Fibroblast of mammary gland (primary cell): Measurements from ENCODE around the gene EDA.

Source experiments
- DNase-seq: peaks from one replicate; pipeline ENCODE4 v3.0.0-alpha.2; 2010; ENCODE audit warnings: low read depth
- H3K4me3 ChIP-seq: 2 replicates; pipeline ENCODE4 v1.5.1; 2011; ENCODE audit warnings: low read depth, mild to moderate bottlenecking, low read length, moderate library complexity; ENCODE audit not compliant: control insufficient read depth
- CTCF ChIP-seq: conservative IDR thresholded peaks from 2 replicates; pipeline ENCODE4 v1.5.1; 2011; ENCODE audit warnings: low read depth, low read length, inconsistent platforms; ENCODE audit not compliant: control insufficient read depth, insufficient read depth

Gene EDA

DNA sequence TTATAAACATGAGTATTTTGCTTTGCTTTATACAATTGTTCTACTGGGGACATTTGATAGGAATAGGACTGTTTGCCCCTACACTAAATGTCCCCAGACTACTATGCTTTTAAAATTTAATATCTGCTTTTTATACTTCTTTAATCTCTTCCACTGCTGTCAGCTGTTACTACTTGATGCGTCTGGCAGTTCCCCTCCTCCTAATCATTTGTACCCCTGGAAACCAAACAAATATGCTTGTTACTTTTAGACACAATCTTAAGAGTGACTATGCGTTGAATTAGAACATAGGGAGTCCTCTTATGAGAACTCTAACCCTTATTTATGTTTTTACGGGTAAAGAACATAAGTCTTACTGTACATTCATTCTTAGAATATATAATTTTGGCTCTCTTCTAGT lies 145.7 kb downstream of the EDA start:
- TF ChIP-seq CTCF = no peak
- no peak for DNase-seq

GRCh38 chrX:69762340-69762739 lies 146.4 kb downstream of the EDA start:
- DNase-seq = no peak
- H3K4me3 ChIP-seq = no peak overlapping the region
- TF ChIP-seq CTCF = no peak

More for the DNA sequence above, 145.7 kb downstream of the EDA start:
- H3K4me3 ChIP-seq = no peak overlapping the region

DNA sequence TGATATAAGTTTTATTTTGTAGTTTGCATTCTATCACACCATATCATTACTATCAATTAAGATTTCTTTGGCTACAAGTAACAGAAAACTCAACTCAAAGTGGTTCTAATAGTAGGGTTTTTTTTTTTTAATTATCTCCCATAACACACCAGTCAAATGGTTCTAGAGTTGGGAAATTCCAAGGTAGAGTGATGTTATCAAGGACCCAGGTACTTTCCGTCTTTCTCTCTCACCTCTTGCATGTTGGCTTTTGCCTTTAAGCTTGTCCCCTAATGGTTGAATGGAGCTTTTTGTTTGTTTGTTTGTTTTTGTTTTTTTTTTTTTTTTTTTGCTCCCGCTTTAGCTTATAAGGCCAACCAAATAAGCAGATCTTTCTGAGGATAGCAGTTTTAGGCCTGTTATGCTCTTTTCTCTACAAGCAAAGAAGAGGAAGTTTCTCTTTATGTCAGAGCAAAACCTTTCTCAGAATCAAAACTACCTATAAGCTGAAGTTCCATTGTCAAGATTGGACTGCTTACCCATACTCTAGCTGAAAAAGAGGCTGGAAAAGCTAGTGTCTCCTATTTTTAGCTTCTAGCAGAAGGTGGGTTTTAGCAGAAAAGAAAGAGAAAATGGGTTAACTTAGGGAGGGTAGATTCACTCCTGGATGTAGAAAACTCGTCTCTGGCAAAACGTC lies 177.5 kb downstream of the EDA start:
- no peak for DNase-seq
- no peak overlapping the region for H3K4me3 ChIP-seq
- TF ChIP-seq CTCF = no peak

- DNase-seq = no peak
- no peak for TF ChIP-seq CTCF
- no peak overlapping the region for H3K4me3 ChIP-seq
Observed at GRCh38 chrX:69795702-69796101, 179.8 kb downstream of the EDA start.

DNA sequence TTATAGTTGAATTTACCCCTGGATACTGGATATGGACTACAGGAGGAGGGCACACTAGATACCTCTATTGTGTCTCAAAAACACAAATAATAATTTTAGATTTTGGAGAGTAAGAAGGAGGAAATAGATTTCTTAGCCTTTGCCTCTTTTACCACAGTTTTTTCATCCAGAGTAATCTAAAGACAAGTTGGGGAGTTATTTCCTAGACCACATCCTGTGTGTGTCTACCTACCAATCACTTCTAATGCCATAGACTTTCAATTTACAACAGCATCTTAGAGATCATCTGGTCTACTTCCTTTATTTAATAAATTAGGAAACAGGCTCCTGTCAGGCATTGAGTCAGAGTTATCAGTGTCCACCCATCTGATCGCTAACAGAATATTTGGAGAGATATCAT lies 191.5 kb downstream of the EDA start:
- H3K4me3 ChIP-seq = no peak overlapping the region
- no peak for DNase-seq
- TF ChIP-seq CTCF = no peak

- DNase-seq = no peak
- no peak overlapping the region for H3K4me3 ChIP-seq
- TF ChIP-seq CTCF = no peak
Observed at GRCh38 chrX:69808375-69808774, 192.5 kb downstream of the EDA start.

- H3K4me3 ChIP-seq = no peak overlapping the region
- no peak for TF ChIP-seq CTCF
Observed at GRCh38 chrX:69813677-69814076, 197.8 kb downstream of the EDA start.

More at GRCh38 chrX:69813677-69814076, 197.8 kb downstream of the EDA start:
- no peak for DNase-seq
